MCF 10A (cell line): ENCODE measurements around the gene SMARCD3. TPM values are rescaled to one million over a fixed set of nuclear protein-coding genes. Genes with fewer than 3 reads are reported as not detected.
A peak's percentile ranks its signal among the peaks of the same experiment; 100 is the strongest.

Experiments used
- BruUV-seq: library from RNA; stranded (reverse); fragments of 400-500 nt; replicated peaks from 2 replicates; lab custom pipeline; 2021; lab: Mats Ljungman, UMichigan
- CTCF ChIA-PET: fragments of 300-600 bp; sonication (Branson Sonifier 250); formaldehyde crosslinking; extraction: SDS; loops from one replicate; lab custom pipeline; 2021; ENCODE audit warnings: antibody characterized with exemption, inconsistent platforms; lab: Yijun Ruan, JAX
- POLR2A ChIA-PET: fragments of 300-600, 350-650 bp; sonication (Branson Sonifier 250); formaldehyde crosslinking; extraction: SDS; loops from one replicate; lab custom pipeline; 2020; ENCODE audit warnings: antibody characterized with exemption, inconsistent platforms; lab: Yijun Ruan, JAX
- DNase-seq: peaks from one replicate; pipeline ENCODE4 v3.0.0-alpha.2; 2018; ENCODE audit not compliant: unreplicated experiment
- H3K27ac Mint-ChIP-seq: one replicate; pipeline ENCODE4 v1.8.0; 2022; ENCODE audit warnings: mild to moderate bottlenecking, low read depth, mixed read lengths; ENCODE audit not compliant: unreplicated experiment
- H3K27me3 Mint-ChIP-seq: one replicate; pipeline ENCODE4 v1.8.0; 2022; ENCODE audit warnings: mixed read lengths; ENCODE audit not compliant: insufficient read depth, unreplicated experiment
- H3K36me3 Mint-ChIP-seq: one replicate; pipeline ENCODE4 v1.8.0; 2022; ENCODE audit warnings: mild to moderate bottlenecking, moderate library complexity, mixed read lengths; ENCODE audit not compliant: insufficient read depth, unreplicated experiment
- H3K4me1 Mint-ChIP-seq: one replicate; pipeline ENCODE4 v1.8.0; 2022; ENCODE audit warnings: mixed read lengths; ENCODE audit not compliant: insufficient read depth, unreplicated experiment
- H3K4me3 Mint-ChIP-seq: one replicate; pipeline ENCODE4 v1.8.0; 2022; ENCODE audit warnings: mild to moderate bottlenecking, moderate library complexity, mixed read lengths; ENCODE audit not compliant: unreplicated experiment
- H3K9me3 Mint-ChIP-seq: one replicate; pipeline ENCODE4 v1.8.0; 2022; ENCODE audit warnings: mixed read lengths; ENCODE audit not compliant: unreplicated experiment
- CTCF ChIP-seq: fragments of 200-600 bp; IDR thresholded peaks from one replicate; pipeline ENCODE4 v1.8.0; 2022; ENCODE audit warnings: antibody characterized with exemption, mild to moderate bottlenecking; ENCODE audit not compliant: unreplicated experiment
- intact Hi-C: fragments of 100-400 bp; cut with micrococcal nuclease; formaldehyde crosslinking; loops from 2 replicates; pipeline ENCODE4 v1.14.1; 2022
- total RNA-seq: library from RNA; stranded (reverse); gene quantifications from 2 replicates; pipeline ENCODE4 v1.2.3, GENCODE V29; 2022

The SMARCD3 gene
- total RNA-seq, 1 experiment from 2014 or later = 3.8 TPM

- no peak for TF ChIP-seq CTCF
- Mint-ChIP-seq H3K4me1 (peaks cover 17% of the 10 kb centered on the region), H3K36me3 (peaks cover 23% of the 10 kb centered on the region), H3K27ac (no peak overlapping the region), H3K4me3 (no peak overlapping the region), H3K27me3 (no peaks in the 10 kb centered on the region), H3K9me3 (no peaks in the 10 kb centered on the region)
- CTCF ChIA-PET = interaction anchor here (0.5 to 3.5 kb wide), 27 partner anchors 9 to 771 kb away, joined by 3 to 21 read pairs (median 4); partner anchors contain the start of genes ABCF2 and CHPF2
- DNase-seq = no peak
- POLR2A ChIA-PET = interaction anchor here (0.6 to 2.6 kb wide), 5 partner anchors 8 to 17 kb away, joined by 3 to 9 read pairs (median 5); partner anchors contain the start of genes ABCF2 and CHPF2
- no TSS peak for BruUV-seq
- intact Hi-C loops = loop anchor here (1.0 kb wide), 1 partner anchor 60 kb away; no protein-coding TSS in a partner anchor
Observed at GRCh38 chr7:151243408-151244195, 4.9 kb downstream of the SMARCD3 start.

- DNase-seq = no peak
- Mint-ChIP-seq H3K4me3 (no peak overlapping the region), H3K4me1 (peaks cover 13% of the 10 kb centered on the region), H3K36me3 (peaks cover 27% of the 10 kb centered on the region), H3K9me3 (no peaks in the 10 kb centered on the region), H3K27ac (no peak overlapping the region), H3K27me3 (no peaks in the 10 kb centered on the region)
- no peak for TF ChIP-seq CTCF
- ChIA-PET CTCF (interaction anchor here (0.5 to 3.5 kb wide), 9 partner anchors 9 to 499 kb away, joined by 3 to 21 read pairs (median 4); partner anchors contain the start of gene CHPF2), POLR2A (interaction anchor here (0.9 to 2.6 kb wide), 4 partner anchors 9 to 16 kb away, joined by 3 to 9 read pairs (median 6); partner anchors contain the start of genes ABCF2 and CHPF2)
- intact Hi-C loops = no loop called here
- BruUV-seq = no TSS peak
Observed at GRCh38 chr7:151243045-151243349, 5.5 kb downstream of the SMARCD3 start.

- Mint-ChIP-seq H3K36me3 (peaks cover 27% of the 10 kb centered on the region), H3K27ac (no peak overlapping the region), H3K4me3 (no peak overlapping the region), H3K27me3 (no peaks in the 10 kb centered on the region), H3K4me1 (peaks cover 13% of the 10 kb centered on the region), H3K9me3 (no peaks in the 10 kb centered on the region)
- no peak for DNase-seq
- intact Hi-C loops = no loop called here
- BruUV-seq = TSS peak; percentile 8
- ChIA-PET CTCF (interaction anchor here (0.5 to 3.5 kb wide), 8 partner anchors 8 to 499 kb away, joined by 3 to 21 read pairs (median 4); partner anchors contain the start of gene CHPF2), POLR2A (interaction anchor here (0.9 to 2.6 kb wide), 5 partner anchors 9 to 16 kb away, joined by 3 to 9 read pairs (median 5); partner anchors contain the start of genes ABCF2 and CHPF2)
- no peak for TF ChIP-seq CTCF
Observed at GRCh38 chr7:151242159-151243044, 6.1 kb downstream of the SMARCD3 start.
